GM21529 (cell line): ENCODE measurements around the gene ICA1.
A peak's percentile ranks its signal among the peaks of the same experiment; 100 is the strongest.

Source experiments
- ATAC-seq: cut with Tn5 transposase; IDR thresholded peaks from one replicate; pipeline ENCODE4 v1.9.1; 2021; ENCODE audit not compliant: unreplicated experiment

The ICA1 gene

DNA sequence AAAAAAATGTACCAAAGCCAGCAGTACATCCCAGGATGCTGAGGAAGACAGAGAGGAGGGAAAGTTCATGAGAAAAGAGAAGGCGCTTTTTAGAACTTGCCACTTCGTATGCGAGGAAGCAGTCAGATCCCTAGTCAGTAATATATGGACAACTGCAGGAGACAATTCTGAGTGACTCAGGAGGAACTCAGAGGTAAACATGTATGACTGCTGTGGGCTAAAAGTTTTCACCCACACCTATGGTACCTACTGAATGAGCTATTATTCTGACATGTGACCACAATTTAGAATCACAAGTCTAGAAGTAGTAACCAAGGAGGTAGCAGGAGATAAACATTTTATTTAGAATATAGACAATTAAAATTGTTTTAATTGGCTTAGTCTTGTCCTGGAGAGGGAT lies 126.5 kb downstream of the ICA1 start:
- ATAC-seq: no peak

DNA sequence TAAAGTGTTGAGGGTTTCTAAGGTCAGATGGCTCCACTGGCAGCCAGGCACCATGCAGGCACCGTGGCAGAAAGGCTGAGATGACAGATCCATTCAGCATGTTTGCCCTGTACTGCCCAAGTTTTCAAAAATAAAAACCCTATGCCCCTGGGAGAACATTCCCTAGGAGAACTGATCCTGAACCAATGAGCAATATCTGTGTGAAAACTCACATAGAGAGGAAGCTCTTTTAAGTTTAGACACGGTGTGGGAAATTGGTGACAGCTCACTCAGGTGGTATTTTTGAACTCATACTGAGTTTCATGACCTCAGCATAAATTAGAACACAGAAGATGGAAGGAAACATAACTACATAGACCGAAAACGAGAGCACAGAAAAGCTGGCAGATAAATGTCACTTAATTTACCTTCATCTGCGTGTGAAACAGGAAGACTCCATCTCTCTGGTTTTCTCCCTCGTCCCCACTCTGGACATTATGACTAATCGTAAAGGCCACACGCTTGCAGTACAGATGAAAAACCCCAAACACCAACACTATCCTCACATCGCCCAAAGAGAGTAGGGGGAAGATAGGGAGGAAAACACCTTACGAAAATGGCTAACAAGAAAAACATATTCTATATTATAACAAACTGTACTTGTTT lies 127.8 kb downstream of the ICA1 start:
- peak; percentile 69 for ATAC-seq

DNA sequence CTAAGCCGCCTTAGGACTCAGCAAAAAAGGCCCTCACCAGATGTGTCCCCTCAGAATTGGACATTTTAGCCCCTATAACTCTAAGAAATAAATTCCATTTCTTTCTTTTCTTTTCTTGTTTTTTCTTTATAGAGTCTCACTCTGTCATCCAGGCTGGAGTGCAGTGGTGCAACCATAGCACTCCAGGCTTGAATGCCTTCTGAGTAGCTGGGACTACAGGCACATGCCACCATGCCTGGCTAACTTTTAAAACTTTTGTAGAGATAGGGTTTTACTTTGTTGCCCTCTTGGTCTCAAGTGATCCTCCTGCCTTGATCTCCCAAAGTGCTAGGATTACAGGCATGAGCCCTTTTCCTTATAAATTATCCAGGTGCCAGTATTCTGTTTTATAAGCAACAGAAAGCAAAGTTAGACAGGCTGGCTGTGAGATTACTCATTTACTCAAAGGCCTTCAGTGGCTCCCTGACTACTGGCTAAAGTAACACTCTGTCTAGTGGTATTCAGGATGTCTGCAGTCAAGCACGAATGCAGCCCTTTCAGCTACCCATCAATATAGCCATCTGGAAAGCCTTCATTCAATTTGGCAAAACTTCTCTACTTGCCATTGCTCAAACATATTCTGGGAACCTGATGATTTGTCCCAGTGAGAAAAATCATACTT lies 128.6 kb downstream of the ICA1 start:
- peak; percentile 27 for ATAC-seq

DNA sequence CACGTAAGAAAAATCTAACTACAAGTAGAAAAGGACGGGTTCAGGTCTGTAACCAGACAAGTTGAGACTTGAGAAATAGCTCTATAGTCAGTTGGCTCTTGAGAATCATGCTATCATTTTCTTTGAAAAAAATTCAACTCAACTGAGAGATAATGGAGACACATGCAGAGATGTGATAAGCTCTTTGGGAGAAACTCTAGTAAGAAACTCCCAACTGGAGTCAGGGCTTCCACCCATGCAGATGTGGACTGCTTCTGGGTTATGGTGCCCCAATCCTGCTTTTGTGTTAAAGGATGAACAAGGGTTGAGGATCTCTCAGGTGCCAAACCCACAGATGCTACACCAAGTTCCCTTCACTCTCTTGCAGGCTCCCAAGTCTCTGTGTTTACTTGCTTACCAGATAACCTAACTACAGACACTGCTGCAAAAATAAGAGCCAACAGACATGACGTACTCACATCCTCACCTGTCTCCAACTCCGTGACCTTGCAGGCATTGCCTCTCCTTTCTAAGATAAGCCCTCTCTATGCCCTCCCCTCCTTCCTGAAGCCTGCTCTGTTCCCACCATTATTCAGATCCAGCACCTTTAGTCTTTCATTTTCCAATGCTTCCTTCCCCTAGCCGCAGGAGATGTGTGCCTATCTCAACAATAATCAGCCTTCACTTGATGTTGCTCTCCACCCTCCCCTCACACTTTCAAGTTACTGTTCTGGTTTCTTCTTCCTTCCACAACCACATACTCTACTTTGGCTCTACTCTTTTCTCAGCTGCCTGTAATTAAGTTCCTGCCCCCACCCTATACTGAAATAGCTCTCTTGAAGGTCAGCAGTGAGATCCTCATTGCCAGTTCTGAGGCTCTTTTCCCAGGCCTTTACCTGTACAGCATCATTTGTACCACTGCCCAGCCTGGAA lies 130.0 kb downstream of the ICA1 start:
- peak; percentile 54 for ATAC-seq

DNA sequence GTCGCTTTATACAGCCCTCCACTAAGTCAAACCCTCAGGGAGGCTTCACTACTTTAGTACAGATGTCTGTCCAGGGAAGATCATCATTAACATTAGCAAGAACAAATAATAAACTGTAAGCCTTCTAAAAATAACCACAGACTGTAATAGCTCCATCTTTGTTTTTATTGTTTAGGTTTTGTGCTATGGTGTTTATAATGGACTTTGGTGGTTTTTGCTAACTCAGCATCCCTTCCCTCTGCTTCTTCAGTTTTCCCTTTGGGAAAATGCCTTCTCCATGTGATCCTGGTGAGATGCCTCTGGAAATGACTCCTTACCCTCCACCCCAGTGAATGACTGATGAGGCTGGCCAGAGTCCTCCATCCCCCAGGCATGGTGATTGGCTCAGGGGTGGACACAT lies 131.3 kb downstream of the ICA1 start:
- ATAC-seq: no peak

DNA sequence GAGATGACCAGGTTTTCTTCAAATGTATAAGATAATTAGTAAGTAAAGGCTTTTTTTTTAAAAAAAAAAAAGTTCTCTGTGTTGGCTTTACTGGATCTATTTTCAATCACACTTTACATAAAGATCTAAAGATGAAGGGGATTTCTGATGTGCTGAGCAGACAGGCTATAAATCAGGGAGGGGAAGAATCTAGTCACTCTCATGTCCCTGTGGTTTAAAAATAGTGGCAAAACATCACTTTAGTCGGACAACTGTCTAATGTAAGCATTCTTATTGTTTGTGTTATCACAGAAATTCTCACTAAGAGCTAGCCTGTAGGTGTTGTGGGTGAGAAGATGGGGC lies 132.7 kb downstream of the ICA1 start:
- ATAC-seq: no peak

DNA sequence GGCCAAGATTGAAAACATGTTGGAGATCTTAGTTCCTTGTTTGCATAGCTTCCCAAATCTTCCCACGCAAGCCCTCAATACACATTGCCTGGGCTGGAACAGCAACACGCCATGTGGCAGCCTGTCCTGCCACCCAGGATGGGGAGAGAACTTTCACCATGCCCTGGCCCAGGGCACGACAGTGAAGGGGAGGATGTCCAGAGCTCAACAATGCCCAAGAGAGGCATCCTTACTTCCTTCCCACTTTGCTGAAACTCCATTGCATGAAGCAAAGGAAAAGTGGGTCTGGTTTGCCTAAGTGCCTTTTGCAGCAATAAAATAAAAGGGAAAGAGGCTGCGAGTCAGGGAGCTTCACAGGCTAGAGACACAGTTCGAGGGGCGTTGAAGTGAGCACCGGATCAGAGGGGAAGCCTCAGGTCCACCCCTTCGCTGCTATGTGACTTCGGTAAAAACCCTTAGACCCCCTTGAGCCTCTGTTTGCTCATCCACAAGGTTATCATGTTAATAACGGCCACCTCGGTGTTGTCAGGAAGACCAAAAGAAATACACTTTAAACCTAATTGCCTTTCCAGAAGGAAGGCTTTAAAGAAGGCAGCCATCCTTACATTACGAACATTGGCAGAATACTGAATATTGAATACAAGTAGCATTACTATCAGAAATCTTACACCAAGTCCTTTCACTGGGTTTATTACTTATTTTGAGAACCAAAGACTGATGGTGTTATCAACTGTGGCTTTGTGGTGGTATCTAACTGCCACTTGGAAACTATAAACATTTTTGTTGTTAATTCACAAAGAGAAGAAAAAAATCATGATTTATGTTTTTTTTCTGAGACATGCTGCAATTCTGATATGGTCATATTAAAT lies 133.3 kb downstream of the ICA1 start:
- no peak for ATAC-seq

DNA sequence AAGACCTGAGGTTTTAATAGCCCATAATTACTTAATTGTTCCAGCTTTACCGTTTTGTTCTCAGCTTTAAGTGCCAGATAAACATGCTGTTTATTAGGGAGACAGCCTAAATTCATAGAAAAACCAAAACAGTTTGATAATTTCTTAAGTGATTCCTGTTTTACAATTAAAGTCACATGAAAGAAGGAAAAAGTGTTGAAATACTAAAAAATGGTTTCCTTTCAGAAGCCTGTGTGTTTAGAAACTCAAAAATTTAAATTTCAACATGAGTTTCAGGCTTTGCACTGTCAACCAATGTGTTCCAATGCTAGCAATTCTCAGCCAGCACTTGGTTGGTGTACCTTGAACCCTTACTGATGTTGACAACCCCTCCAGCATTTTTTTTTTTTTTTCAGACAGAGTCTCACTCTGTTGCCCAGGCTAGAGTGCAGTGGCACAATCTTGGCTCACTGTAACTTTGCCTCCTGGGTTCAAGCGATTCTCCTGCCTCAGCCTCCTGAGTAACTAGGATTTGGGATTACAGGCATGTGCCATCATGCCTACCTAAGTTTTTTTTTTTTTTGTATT lies 135.3 kb downstream of the ICA1 start:
- ATAC-seq: peak; percentile 0

DNA sequence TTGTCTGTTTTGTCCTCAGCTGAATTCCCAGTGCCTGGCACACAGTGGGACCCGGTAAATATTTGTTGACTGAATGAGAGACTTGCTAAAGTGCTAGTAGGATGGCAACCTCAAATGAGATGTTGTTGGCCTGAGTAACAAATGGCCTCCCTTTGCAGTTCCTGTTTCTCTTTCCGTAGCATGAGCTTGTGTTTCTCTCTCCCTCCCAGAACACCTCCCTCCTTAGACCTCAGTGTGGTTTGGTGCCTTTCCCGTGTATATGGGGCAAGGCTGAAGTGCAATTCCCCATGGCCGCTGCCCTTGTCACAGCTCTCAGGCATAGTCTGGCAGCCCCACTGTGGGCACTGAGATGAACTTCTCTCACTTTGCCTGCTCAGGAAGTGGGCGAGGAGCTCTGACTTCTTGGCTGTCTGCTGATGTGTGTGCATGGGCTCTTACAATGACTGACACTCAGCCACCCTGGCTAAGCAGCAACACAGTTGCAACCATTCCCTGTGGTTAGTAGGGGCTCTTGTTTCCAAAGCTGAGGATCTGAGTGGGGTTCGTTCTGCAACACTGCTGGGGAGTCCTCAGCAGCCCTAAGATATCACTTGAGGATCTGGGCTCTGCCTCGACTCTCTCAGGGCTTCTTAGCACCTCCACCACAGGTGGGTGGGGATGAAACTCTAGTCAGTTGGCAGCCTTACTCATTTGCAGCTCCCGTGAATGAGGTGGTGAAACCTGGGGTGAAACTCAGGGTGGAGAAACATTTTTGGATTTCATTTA lies 136.1 kb downstream of the ICA1 start:
- ATAC-seq: peak; percentile 76

DNA sequence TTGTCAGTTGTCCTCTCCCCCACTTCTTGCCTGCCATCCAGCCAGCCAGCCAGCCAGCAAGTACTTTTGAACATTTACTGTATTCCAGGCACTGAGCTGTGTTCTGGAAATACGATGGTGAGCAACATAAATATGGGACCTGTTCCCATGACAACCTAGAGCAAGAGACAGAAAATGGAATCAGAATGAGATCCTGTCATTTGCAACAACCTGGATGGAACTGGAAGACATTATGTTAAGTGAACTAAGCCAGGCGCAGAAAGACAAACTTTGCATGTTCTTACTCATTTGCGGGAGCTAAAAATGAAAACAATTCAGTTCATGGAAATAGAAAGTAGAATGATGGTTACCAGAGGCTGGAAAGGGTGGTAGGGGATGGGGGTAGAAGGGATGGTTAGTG lies 140.7 kb downstream of the ICA1 start:
- no peak for ATAC-seq

DNA sequence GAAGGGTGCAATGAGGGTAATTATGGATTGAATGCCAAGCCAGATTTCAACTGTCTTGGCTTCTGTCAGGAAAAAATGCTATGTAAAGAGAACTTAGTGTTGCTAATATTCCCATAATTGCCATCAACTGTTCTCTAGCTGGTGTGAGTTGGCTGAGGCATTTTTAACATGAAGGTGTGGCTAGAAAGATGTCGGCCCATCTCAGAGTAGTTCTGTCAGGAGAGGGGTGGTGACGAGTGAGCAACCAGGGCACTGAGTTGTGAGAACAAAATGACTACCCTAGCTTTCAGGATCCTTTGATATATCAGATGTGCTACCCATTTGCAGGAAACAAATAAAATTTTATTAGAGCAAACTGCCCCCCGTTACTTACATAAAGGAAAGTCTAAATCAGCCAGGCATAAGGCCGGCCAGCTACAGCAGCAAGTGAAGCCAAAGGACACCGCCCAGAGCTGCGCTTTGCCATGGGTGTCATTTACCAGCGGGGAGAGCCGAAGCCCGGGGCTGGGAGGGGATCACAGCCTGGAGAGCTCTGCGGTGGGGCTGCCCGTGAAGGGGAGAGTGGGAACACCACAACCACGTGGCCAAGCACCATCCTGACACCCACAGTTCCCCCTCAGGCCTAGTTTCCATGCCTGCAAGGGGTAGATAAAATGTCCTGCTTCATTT lies 141.4 kb downstream of the ICA1 start:
- ATAC-seq: no peak

DNA sequence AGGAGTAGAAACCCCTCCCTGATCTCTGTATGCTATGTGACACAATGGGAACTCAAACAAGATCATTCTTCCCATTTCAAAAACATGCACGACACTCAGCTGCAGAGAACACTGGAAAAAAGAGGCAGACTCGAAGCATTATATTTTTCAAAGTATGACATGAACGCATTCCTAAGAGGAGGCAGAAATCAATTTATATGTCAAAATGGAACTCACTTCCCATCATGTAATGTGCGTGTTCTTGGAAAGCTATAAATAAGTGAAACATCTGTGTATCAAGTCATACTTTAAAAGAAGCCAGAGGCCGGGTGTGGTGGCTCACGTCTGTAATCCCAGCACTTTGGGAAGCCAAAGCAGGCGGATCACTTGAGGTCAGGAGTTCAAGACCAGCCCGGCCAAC lies 142.7 kb downstream of the ICA1 start:
- ATAC-seq: no peak

DNA sequence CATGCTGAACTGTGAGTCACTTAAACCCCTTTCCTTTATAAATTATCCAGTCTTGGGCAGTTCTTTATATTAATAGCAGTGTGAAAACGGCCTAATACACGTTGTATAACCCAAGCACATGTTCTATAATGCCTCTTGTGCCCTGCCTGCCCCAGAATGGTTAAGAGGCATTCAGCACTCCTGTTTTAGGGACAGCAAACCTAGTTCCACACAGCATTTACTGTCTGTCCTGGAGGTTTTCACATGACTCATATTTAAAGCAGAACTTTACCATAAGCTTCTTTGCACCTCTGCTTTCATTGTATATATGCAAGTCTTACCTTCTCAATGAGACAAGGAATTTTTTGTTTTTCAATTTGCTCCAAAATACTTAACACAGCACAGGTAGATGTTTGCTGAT lies 144.8 kb downstream of the ICA1 start:
- ATAC-seq: no peak

DNA sequence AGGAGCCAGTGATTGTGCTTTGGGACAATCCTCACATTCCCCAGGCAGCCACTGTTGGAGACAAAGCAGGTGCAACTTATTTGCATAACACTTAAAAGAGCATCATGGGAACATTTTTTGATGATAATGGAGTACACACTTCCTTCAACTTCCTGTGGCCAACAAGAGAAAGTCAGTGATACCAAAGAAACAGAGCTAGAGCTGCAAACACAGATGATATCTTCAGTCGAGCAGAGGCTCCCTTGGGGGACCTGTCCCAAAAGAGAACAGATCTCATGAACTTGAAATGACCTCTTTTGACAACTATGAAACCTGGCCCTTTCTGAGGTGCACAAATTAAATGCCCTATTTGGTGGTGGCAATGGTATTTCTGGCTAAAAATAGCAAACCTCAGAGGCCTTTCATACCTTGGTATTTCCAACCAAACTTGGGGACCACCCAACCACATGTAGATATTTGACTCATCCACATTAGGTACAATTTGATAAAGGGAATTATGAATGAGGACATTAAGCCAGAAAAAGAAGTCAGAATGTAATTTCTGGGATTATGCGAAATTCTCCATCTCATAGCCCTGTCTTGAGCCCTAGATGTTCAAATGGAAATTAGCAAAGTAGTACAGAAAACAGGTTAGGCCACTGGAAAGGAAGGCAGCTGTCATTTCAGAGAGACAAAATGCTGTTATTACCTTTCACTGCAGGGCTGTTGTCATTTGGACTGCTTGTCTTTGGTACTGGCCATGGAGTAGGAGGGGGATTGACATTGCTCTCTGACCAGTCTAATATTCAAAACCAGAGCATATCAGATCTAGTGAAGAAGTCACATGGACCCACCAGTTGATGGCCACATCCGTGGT lies 146.2 kb downstream of the ICA1 start:
- peak; percentile 85 for ATAC-seq

DNA sequence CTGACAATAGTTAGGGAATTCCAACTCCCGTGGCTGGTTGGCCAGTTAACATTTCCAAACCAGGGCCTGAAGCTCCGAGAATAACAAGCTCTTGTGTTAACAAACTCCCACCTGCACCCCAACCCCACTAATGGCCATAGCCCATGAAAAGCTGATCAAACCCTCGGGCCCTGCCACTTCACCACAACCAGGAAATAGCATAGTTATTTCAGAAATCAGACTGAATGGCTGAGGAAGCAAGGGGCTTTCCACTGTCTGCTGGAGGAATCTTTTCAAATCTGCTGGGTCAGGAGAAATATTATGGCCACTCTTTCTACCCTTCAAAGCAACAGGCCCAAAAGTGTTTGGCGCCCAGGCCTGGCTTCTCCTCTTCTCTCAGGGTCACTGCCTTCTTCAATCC lies 147.8 kb downstream of the ICA1 start:
- ATAC-seq: peak; percentile 41

DNA sequence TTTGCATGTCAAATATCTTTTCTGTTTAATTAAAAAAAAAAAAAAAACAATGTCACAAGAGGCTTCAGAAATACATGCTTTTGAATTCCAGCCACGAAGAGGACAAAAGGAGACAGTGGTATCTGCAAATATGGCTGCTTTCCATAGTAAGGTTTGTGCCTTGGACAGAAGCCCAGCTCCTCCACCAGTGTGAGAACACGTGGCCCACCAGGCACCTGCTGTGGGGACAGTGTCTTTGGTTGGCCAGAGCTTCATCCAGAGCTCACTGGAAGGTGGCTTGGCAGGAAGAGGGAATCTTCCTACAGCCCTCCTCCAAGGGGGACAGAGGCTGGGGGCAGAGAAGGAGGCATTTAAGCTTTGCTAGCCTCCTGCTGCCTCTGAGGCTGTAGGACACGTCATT lies 148.8 kb downstream of the ICA1 start:
- no peak for ATAC-seq

DNA sequence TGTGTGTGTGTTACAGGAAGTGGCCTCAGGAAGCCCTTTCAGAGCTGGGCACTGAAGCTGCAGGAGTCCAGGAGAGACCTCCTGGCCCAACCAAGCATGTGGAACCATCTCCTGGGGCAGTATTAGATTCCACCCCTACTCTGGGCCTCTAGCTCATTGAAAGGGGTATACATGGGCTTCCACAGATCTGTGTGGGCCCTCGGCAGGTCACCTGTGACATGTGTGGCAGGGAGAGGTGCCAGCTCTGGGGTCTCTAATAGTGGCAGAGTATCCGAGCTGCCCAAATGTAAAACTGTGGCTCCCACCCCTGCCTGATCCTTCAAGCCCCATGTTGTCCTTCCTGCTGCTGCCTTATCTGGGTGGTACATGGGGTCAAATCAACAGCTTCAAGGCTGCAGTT lies 149.3 kb downstream of the ICA1 start:
- ATAC-seq: no peak

DNA sequence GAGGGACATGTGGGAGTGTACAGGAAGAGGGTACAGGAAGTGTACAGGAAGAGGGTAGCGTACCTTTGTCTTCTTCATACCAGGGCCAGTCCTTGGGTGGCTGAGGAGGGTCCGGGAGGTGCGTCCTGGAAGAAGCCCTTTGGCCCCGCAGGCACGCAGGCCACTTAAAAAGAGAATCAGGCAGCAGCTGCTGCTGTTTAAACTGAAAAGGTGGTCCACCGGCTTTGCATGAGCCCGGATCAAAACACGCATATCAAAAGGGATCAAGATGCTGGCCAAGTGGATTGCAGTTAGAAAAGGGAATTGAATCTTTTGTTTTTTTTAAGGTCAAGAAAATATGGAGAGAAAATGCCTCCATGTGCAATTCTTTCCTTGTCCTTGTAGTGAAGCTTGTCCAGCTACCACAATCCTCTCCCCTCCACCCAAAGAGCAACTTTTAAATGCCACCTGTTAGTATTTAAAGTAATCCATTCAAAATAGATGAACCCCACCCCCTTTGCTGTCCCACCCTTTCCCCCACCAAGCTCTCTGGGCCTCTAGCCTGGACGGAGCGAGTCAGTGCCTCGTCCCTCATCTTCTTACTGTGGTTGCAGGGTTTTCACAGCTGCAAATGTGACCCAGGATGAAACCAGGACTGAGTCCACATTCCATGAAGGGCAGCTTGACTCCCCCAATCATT lies 150.5 kb downstream of the ICA1 start:
- ATAC-seq: no peak
